Progenitor cell of endocrine pancreas (in vitro differentiated cells): ENCODE results near the gene CSGALNACT2. TPM values are rescaled to one million over a fixed set of nuclear protein-coding genes. Genes with fewer than 3 reads are reported as not detected.
A peak's percentile ranks its signal among the peaks of the same experiment; 100 is the strongest.

ENCODE experiments used
- DNase-seq: peaks from one replicate; pipeline ENCODE4 v3.0.0; 2021; ENCODE audit warnings: low spot score; ENCODE audit not compliant: unreplicated experiment
- H3K27ac Mint-ChIP-seq: 2 replicates; pipeline ENCODE4 v1.8.0; 2021; ENCODE audit warnings: mild to moderate bottlenecking, moderate library complexity, mixed read lengths
- H3K27me3 Mint-ChIP-seq: 2 replicates; pipeline ENCODE4 v1.8.0; 2021; ENCODE audit warnings: mixed read lengths
- H3K36me3 Mint-ChIP-seq: 2 replicates; pipeline ENCODE4 v1.8.0; 2022; ENCODE audit warnings: mixed read lengths; ENCODE audit not compliant: insufficient read depth
- H3K4me1 Mint-ChIP-seq: 2 replicates; pipeline ENCODE4 v1.8.0; 2021; ENCODE audit warnings: low read depth, mixed read lengths
- H3K4me3 Mint-ChIP-seq: 2 replicates; pipeline ENCODE4 v1.8.0; 2021; ENCODE audit warnings: low read depth, mild to moderate bottlenecking, moderate library complexity, mixed read lengths
- H3K9me3 Mint-ChIP-seq: 2 replicates; pipeline ENCODE4 v1.8.0; 2021; ENCODE audit warnings: low read depth, mixed read lengths
- CTCF ChIP-seq: fragments of 200-600 bp; sonication (generic); IDR thresholded peaks from one replicate; pipeline ENCODE4 v1.5.0; 2021; ENCODE audit warnings: antibody characterized with exemption, mild to moderate bottlenecking; ENCODE audit not compliant: unreplicated experiment
- total RNA-seq: library from RNA; stranded (reverse); gene quantifications from 2 replicates; pipeline ENCODE4 v1.2.1, GENCODE V29; 2021

Gene CSGALNACT2
- total RNA-seq, 1 donor from 2014 or later: 8.9 TPM

- no peaks in the 10 kb centered on the region for H3K9me3 Mint-ChIP-seq
- no peak for TF ChIP-seq CTCF
- no peak for DNase-seq
- H3K27ac Mint-ChIP-seq: no peak overlapping the region
- H3K36me3 Mint-ChIP-seq: no peaks in the 10 kb centered on the region
- H3K4me3 Mint-ChIP-seq: no peak overlapping the region
- H3K4me1 Mint-ChIP-seq: no peaks in the 10 kb centered on the region
- H3K27me3 Mint-ChIP-seq: no peaks in the 10 kb centered on the region
These were observed 56.6 kb downstream of the CSGALNACT2 start for GRCh38 chr10:43194859-43195258.

GRCh38 chr10:43195557-43195956 is 57.3 kb downstream of the CSGALNACT2 start:
- no peaks in the 10 kb centered on the region for H3K4me1 Mint-ChIP-seq
- no peak for TF ChIP-seq CTCF
- no peaks in the 10 kb centered on the region for H3K27me3 Mint-ChIP-seq

GRCh38 chr10:43196131-43196980 is 58.1 kb downstream of the CSGALNACT2 start:
- TF ChIP-seq CTCF: no peak
- no peak for DNase-seq
- Mint-ChIP-seq H3K27me3 (no peaks in the 10 kb centered on the region), H3K36me3 (no peaks in the 10 kb centered on the region), H3K9me3 (no peaks in the 10 kb centered on the region), H3K4me3 (no peak overlapping the region), H3K27ac (no peak overlapping the region), H3K4me1 (no peaks in the 10 kb centered on the region)

More at GRCh38 chr10:43195557-43195956, 57.3 kb downstream of the CSGALNACT2 start:
- Mint-ChIP-seq H3K9me3 (no peaks in the 10 kb centered on the region), H3K36me3 (no peaks in the 10 kb centered on the region), H3K4me3 (no peak overlapping the region), H3K27ac (peak overlapping the region; percentile 16)
- no peak for DNase-seq

- Mint-ChIP-seq H3K4me3 (no peak overlapping the region), H3K27ac (no peak overlapping the region), H3K4me1 (peaks cover 2% of the 10 kb centered on the region), H3K27me3 (peaks cover 3% of the 10 kb centered on the region), H3K9me3 (no peaks in the 10 kb centered on the region), H3K36me3 (no peaks in the 10 kb centered on the region)
- TF ChIP-seq CTCF: peak; percentile 37
- no peak for DNase-seq
These were observed 59.0 kb downstream of the CSGALNACT2 start for GRCh38 chr10:43196981-43197833.
